HCT116 (cell line): ENCODE measurements around the gene OR2A12.

Experiments
- CEBPB ChIP-seq: IDR thresholded peaks from 2 replicates; pipeline ENCODE4 v1.6.1; 2012; ENCODE audit warnings: low read depth
- EGR1 ChIP-seq: IDR thresholded peaks from 2 replicates; pipeline ENCODE4 v1.6.1; 2012; ENCODE audit warnings: low read depth
- ELF1 ChIP-seq: IDR thresholded peaks from 2 replicates; pipeline ENCODE4 v1.6.1; 2012; ENCODE audit warnings: low read depth, borderline replicate concordance
- RAD21 ChIP-seq: IDR thresholded peaks from 2 replicates; pipeline ENCODE4 v1.6.1; 2012; ENCODE audit warnings: low read depth, mild to moderate bottlenecking
- TCF7L2 ChIP-seq: IDR thresholded peaks from 2 replicates; pipeline ENCODE4 v1.7.0; 2011; ENCODE audit warnings: borderline replicate concordance, inconsistent platforms; ENCODE audit not compliant: insufficient read depth, insufficient read length; ENCODE audit errors: extremely low read depth
- ZNF274 ChIP-seq: fragments of 200-500 bp; sonication (Bioruptor generic); IDR thresholded peaks from 2 replicates; pipeline ENCODE4 v1.6.1; 2014; ENCODE audit warnings: mild to moderate bottlenecking, low read depth, low read length, inconsistent platforms
- TF ChIP-seq, protein P1 (sequence below), 3 experiments: fragments of 200-600 bp in 1 of 3; sonication (generic) in 1 of 3; IDR thresholded peaks in 2 of 3; conservative IDR thresholded peaks in 1 of 3; 2 replicates each; pipeline ENCODE4 v1.5.1; 2012 to 2017; ENCODE audit warnings: low read depth in 2 of 3, low read length in 2 of 3, antibody characterized with exemption in 1 of 3, borderline replicate concordance in 1 of 3, control low read depth in 1 of 3, mild to moderate bottlenecking in 1 of 3, mixed read lengths in 1 of 3, mixed run types in 1 of 3, moderate library complexity in 1 of 3; ENCODE audit not compliant: insufficient read depth in 1 of 3

DNA sequence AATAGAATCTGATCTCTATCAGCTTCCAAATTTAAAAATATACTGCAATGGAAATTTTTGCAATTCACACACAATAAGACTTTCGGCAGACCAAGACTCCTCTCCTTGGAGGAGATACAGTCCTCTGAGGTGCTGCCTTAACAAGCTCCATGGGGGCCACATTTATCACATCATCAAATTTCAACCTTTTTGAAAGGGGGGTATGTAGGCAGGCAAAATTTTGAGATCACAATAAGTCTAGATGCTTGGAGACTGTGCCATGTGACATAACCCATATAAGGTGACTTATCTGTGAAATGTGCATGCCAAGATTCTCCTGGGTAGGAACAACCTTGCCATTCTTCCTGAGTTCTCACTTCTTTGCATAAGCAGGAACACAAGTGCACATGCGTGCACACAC is at the start of gene OR2A12:
- TF ChIP-seq ELF1 (no peak), ZNF274 (no peak), EGR1 (no peak), CEBPB (no peak), RAD21 (no peak), TCF7L2 (no peak)
- TF ChIP-seq, protein P1, sequence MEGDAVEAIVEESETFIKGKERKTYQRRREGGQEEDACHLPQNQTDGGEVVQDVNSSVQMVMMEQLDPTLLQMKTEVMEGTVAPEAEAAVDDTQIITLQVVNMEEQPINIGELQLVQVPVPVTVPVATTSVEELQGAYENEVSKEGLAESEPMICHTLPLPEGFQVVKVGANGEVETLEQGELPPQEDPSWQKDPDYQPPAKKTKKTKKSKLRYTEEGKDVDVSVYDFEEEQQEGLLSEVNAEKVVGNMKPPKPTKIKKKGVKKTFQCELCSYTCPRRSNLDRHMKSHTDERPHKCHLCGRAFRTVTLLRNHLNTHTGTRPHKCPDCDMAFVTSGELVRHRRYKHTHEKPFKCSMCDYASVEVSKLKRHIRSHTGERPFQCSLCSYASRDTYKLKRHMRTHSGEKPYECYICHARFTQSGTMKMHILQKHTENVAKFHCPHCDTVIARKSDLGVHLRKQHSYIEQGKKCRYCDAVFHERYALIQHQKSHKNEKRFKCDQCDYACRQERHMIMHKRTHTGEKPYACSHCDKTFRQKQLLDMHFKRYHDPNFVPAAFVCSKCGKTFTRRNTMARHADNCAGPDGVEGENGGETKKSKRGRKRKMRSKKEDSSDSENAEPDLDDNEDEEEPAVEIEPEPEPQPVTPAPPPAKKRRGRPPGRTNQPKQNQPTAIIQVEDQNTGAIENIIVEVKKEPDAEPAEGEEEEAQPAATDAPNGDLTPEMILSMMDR (IDR thresholded peaks at IDR 0.05 in 2 of 3, conservative IDR thresholded peaks at IDR 0.05 in 1 of 3; ENCODE audit: borderline replicate concordance in 1 of 3, insufficient read depth in 1 of 3, low read depth in 2 of 3, low read length in 2 of 3), result no peak
